CD4-positive, alpha-beta T cell treated with Interleukin-12 subunit alpha and Interleukin-12 subunit beta, for 1 hour (primary cell): ENCODE data around the gene HS2ST1.
"Not testable (repeated sequence)": the region's sequence is repeated elsewhere in the genome, so short reads cannot be mapped to it uniquely, and the experiment has no call there.

ENCODE experiments used
- DNase-seq: peaks from one replicate; pipeline ENCODE4 v3.0.0-alpha.2; 2020

Gene HS2ST1

DNA sequence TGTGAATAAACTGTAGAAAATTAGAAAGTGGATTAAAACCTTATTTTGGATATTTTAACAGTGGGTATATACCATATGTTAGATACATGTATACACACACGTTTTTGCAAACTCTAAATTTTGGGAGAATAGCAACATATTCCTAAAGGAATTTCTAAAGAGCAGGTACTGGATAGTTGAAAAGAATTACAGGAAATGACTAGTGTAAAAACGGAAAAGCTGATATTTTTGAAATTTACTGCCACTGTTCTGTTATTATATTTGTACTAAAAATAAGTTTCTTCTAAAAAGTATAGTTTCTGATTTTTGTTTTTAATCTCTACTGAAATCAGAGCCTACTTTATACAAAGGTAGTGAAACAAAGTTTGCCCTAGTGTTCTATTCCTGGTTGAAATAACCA lies 114.1 kb downstream of the HS2ST1 start:
- DNase-seq: no peak

DNA sequence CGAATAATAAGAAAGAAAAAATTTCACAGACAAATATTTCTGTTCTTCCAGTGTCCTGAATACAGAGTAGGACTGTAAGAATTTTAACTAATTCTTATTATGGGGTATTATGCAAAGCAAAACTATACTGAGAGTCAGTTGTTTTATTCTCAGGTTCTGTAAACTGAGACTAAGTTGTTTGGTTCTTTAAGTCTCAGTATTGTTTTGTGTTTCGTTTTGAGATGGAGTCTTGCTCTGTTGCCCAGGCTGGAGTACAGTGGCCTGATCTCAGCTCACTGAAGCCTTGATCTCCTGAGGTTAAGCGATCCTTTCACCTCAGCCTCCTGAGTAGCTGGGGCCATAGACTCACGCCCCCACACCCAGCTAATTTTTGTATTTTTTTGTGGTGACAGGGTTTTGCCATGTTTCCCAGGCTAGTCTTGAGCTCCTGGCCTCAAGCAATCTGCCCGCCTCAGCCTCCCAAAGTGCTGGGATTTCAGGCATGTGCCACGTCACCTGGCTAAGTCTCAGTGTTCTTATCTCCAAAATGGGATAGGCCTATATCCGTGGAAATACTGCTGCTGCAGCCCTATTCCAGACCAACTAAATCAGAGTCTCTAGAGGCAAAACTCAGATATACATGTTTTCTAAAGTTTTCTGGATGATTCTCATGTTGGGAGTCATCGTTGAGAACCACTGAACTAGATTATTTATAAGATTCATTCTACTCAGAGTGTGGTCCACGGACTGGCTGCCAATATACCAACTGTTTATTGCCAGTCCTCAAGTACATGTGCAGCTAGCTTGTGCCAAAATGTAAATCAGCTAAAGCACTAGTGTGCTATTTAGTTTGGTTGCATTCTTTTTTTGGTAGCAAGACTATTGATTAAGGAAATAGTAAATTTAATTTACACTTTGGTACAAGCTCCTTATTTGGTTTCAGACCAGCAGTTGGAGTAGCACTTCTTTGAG lies 116.6 kb downstream of the HS2ST1 start:
- no peak for DNase-seq

DNA sequence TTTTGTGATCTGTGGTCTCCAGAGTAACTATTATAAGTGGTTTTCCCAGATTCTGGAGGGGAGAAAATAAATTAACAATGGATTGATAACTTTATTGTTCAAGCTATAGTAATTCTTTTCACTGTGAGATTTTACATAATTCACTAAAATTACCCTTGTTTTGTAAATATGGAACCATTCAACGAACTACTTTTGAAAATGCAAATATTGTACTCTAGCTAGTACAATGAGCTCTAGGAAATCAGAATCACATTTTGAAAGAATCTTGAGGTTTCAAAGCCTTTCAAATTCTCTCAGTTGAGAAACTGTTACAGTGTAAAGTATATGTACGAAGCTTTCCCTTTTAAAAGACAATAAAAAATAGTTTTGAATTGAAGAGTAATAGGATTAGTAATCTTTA lies 119.9 kb downstream of the HS2ST1 start:
- DNase-seq: no peak

DNA sequence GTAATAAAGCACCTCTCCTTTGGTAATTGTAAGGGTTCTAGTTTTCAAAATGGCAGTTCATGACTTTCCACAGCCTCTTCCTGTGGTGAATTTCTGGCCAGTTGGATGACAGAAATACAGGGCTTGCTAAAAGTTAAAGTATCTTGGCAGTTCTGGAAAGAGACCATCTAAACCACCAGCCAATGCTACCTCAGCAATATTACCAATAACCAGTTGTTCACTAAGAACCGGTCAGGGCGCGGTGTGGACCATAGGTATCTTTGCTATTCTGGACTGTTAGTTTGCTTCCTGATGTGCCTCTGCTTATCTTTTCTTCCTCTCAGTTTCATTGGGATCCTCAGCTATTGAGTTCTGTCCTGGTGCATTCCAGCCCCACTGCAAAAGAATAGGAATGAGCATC lies 124.7 kb downstream of the HS2ST1 start:
- no peak for DNase-seq

DNA sequence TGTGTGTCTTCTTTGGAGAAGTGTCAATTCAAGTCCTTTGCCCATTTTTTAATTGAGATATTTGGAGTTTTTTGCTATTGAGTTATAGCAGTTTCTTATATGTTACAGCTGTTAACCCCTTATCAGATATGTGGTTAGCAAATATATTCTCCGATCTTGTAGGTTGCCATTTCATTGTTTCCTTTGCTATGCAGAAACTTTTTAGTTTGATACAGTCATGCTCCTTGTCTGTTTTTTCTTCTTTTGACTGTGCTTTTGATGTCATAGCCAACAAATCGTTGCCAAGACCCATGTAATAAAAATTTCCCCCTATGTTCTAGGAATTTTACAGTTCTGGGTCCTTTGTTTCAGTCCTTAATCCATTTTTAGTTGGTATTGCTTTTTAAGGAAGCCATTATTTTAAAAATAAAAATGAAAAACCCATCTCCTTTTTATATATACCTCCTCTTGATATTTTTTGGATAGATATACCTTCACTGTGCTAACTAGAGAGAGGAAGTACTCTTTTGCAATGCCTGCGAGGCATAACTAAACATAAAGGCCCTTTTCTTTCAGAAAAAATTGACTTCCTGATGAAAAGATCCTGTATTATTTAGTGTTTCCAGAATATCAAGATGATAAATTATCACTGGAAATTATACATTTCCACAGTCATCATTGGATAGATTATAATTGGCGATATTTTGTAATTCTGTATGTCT lies 127.8 kb downstream of the HS2ST1 start:
- DNase-seq: no peak

DNA sequence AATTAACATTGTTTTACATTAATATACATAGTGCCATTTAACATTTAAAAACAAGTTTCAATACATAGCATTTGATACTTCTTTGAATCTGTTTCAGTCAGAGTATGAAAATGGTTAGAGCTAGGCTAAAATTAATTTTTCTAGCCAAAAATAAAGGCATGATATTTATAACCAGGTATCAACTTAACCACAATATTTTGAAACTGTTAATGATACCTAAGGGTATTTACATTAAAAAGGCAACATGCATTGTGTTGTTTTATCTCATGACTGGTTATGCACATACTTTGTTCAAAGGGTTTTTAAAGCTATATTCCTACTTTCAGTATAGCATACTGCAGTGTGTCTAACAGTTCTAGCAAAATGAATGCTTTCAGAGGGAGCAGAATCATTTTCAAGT lies 130.0 kb downstream of the HS2ST1 start:
- no peak for DNase-seq

DNA sequence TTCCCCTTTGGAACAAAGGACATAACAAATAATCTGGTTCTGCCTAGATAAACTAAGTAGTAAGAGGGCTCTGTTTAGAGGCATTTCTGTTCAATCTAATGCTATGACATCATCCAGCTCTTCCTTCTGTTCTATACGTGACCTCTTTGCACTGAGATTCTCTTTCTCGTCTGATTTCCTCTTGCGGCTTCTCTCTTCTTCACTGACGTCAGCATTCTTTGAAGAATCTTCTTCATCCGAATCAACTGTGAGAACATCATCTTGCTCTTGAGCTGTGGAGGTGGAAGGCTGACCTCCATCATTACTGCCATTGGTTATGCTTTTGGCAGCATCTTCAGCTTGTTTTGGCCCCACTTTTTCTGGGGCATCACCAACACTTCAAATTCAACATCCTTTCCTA lies 130.4 kb downstream of the HS2ST1 start:
- peak; percentile 63 for DNase-seq

DNA sequence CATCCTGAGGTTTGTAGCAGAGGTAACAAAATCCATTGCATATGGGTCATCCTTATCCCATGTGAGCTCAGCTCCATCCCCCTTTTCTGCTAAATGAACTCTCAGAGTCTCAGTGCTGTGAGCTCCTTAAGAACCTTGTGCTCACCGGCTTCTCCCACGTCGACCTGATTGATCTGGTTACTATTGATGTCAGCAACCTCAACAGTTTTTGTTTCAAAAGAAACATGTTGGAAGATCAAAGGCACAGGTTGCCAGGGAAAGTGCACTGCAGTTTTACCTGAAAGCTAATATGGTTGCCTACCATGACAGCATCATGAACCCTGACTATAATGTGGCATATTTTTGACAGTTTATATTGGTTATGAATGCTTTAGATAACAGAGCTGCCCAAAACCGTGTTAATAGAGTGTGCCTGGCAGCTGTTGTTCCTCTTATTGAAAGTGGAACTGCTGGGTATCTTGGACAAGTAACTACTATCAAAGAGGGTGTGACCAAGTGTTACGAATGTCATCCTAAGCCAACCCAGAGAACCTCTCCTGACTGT lies 131.4 kb downstream of the HS2ST1 start:
- DNase-seq: peak; percentile 56

DNA sequence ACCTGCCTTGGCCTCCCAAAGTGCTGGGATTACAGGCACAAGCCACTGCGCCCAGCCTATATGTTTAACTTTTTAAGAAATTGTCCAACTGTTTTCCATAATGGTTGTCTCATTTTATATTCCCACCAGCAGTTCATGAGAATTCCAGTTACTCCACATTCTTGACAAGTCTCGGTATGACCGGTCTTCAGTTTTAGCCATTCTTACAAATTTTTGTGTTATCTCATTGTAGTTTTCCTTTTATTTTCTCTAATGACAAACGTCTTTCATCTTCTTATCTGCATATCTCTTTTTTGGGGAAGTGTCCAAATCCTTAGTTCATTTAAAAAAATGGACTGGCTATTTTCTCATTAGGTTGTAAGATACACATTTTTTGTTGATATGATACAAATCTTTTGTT lies 132.5 kb downstream of the HS2ST1 start:
- DNase-seq: no peak

DNA sequence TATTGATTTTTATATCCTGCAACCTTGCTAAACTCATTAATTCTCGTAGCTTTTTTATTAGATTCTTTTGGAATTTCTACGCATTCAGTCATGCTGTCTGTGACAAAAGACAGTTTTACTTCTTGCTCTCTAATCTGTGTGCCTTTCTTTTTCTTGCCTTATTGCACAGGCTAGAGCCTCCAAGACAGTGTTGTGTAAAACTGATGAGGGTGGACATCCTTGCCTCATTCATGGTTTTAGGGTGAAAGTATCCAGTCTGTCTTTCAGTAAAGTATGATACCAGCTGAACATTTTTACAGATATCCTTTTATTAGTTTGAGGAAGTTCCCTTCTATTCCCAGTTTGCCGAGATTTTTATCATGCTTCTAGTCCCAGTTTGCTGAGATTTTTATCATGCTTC lies 133.8 kb downstream of the HS2ST1 start:
- DNase-seq: no peak

DNA sequence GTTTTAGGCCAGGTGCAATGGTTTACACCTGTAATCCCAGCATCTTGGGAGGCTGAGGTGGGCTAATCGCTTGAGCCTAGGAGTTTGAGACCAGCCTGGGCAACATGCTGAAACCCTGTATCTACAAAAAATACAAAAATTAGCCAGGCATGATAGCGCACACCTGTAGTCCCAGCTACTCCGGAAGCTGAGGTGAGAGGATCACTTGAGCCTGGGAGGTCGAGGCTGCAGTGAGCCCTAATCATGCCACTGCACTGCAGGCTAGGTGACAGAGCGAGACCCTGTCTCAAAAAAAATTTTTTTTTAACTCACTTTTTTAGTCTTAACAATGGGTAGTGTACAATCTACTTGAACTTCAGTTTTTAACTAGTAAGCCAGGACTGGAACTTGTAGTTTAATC lies 137.5 kb downstream of the HS2ST1 start:
- DNase-seq: no peak

DNA sequence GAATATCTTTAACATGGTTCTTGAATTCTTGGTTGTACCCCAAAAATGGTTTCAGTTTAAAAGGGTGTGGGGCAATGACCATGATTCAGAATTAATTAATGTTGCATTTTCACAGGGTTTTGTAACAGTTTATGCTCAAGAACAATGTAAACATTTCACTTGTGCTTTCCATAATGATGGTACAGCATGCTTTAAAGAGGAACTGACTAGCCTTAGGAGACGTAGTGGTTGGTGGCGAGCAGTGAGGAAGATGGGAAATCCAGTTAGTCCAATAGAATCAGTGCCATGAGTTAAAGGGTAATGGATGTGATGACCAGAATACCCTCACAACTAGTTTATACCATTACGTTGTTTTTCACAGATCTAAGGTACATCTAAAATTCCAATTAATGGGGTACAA lies 138.0 kb downstream of the HS2ST1 start:
- no peak for DNase-seq

DNA sequence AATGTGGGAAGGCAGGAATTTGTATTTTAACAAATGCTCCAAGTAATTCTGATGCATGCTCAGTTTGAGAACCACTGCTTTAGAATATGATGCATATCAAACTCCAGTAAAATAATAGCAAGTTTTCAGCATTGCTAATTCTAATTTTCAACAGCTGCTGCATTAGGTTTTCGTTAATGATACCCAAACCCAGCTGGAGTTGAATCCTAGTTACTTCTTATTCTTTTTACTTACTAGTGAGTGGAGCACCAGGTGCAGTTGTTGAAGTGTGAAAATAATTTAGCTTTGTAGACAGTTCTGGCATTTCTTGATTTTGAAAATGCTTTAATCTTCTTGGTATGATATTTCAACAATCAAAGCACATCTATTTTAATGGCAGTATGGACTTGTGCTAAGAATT lies 138.5 kb downstream of the HS2ST1 start:
- no peak for DNase-seq

DNA sequence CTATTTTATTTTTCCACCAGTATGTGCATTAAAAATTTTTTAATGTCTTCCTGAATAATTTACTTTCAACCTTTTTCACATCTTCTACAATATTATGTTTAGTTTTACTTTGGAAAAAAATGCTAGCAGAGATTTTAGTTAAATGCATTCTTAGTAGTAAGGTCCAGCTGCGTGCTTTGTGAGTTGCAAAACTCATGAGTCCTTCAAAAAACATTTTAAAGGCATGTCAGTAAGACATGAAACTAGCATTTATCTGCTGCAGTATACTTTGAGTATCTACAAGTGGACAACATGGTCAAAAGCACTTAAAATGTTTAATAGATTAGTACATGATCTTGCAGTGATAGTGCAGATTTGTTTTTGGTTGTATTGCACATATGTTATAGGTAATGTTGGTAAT lies 139.0 kb downstream of the HS2ST1 start:
- DNase-seq: no peak

DNA sequence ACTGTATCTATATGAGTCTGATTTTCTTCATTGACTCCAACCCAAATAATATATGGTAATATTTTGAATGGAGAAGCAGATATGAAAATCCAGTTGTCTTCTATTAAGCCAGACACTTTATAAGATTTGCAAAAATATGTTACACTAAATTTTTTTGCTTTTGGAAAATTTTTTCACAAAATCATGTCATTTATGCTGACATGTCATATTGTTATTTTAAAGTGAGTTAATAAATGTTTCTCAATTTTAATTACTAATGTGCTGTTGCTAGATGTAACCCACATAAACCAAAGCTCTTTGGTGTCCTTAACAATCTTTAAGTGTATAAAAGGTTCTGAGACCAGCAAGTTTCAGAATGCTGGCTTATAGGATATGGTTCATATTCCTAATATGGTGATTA lies 142.5 kb downstream of the HS2ST1 start:
- no peak for DNase-seq

DNA sequence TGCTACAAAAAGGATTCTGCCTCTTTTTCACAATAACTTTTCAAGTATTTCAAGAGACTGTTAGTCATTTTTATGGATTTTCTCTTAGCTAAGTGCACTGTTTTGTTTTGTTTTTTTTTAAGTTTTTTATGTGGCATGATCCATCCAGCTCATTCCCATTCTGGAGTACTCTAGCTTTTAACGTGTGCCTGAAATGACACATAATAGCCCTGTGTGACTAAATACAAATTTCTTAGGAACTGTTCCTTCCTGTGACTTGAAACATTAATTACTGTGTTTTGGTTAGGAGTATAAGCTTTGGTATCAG lies 143.9 kb downstream of the HS2ST1 start:
- no peak for DNase-seq

DNA sequence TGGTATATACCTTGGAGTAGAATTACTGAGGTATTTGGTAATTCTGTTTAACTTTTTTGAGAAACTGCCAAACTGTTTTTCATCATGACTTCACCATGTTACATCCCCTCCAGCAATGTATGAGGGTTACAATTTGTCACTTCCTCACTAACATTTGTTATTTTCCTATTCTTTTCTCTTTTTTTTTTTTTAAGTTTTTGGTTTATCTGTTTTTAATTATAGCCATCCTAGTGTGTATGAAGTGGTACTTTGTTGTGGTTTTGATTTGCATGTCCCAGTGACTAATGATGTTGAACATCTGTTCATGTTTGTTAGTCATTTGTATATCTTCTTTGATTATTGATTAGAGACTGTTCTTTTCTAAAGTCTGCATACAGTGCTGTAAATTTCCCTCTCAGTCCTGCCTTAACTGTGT lies 147.3 kb downstream of the HS2ST1 start:
- DNase-seq: no peak

DNA sequence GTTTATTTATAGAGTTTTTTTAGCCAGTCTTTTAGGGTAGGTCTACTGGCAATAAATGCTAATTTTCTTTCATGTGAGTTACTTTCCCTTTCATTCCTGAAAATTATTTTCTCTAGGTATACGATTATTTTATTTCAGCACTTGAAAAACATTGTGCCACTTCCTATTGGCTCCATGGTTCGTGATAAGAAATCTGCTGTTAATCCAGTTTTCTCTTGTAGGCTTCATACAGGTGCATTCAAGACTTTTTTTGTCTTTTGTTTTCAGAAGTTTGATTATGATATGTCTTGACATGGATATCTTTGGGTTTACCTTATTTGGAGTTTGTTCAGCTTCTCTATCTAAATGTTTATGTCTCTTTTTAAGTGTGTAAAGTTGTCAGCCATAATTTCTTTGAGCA lies 148.3 kb downstream of the HS2ST1 start:
- DNase-seq: no peak

DNA sequence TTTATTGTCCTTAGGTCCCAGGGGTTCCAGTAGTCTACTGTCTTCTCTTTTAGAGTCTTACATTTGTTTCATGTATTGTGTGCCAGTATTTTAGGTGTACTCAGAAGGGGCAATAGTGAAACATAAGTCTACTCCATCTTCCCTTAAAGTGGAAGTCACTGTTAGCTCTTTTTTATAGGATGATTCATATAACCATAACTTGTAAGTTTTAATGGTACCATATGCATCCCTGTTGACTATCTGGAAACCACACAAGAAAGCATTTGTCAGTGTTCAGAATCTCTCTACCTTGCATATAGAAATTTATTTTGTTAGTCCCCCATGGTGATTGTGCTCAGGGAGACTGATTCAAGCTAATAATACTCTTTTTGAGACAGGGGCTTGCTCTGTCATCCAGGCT lies 149.9 kb downstream of the HS2ST1 start:
- no peak for DNase-seq

DNA sequence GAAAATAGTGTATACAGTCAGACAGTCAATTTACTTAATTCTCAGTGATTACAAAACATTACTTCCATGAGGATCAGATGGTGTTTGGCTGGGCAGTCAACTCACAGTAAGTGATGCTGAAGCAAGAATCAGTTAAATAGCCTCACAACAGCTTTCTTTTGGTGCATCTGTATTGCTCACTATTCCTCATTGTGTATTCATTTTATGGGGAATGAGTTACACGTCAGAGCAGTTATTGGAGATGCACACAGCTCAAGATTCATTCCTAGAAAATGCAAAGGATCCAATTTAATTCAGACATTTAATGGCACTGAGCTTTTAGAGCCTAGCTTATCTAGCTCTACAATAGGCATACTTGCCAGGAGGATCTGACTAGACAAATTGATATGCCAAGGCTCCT lies 150.6 kb downstream of the HS2ST1 start:
- DNase-seq: no peak

DNA sequence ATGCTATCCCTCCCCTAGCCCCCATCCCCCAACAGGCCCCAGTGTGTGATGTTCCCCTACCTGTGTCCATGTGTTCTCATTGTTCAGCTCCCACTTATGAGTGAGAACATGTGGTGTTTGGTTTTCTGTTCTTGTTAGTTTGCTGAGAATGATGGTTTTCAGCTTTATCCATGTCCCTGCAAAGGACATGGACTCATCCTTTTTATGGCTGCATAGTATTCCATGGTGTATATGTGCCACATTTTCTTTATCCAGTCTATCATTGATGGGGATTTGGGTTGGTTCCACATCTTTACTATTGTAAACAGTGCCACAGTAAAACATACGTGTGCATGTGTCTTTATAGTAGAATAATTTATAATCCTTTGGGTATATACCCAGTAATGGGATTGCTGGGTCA lies 152.3 kb downstream of the HS2ST1 start:
- DNase-seq: not testable (repeated sequence)

DNA sequence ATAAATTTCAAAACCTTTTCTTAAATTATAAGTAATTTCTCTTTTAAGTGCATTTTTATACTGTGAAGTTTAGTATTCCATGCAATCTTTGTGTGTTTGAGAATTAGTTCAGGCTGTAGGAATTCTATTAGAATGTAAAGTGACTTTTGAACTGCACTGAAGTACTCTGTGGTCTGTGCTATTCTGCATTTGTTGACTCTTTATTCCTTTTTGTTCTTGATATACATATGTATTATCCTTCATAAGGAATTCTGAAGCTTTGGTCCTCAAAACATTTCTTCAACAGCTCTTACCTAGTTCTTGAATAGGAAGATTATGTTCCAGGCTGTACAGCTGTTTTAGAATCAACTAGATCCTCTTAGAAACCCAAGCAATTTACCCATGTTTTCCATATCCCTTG lies 158.0 kb downstream of the HS2ST1 start:
- DNase-seq: no peak

DNA sequence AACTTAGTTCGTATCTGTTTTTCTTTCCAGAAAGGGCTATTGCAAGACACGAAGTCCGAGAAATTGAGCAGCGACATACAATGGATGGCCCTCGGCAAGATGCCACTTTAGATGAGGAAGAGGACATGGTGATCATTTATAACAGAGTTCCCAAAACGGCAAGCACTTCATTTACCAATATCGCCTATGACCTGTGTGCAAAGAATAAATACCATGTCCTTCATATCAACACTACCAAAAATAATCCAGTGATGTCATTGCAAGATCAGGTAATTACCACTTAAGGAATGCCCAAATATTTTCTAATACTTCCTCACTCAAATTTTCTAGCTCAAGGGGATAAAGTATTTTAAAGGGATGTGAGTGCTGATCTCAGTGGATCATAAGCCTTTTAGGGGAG lies 158.5 kb downstream of the HS2ST1 start:
- no peak for DNase-seq
